CD4-positive, alpha-beta T cell (primary cell): Measurements from ENCODE around the gene OR2T10. TPM values are rescaled to one million over a fixed set of nuclear protein-coding genes. Genes with fewer than 3 reads are reported as not detected.

Experiments used
- ATAC-seq: fragments of 200-7000 bp; cut with Tn5 transposase; one replicate; pipeline ENCODE4 v1.10.0; 2022; ENCODE audit warnings: mild to moderate bottlenecking; ENCODE audit not compliant: poor library complexity
- CTCF ChIA-PET: fragments of 350-600 bp; sonication (Branson Sonifier 250); formaldehyde crosslinking; loops from one replicate; lab custom pipeline; 2021; ENCODE audit warnings: antibody characterized with exemption, inconsistent platforms; lab: Charles Lee
- POLR2A ChIA-PET: fragments of 350-600 bp; sonication (Branson Sonifier 250); formaldehyde crosslinking; loops from one replicate; lab custom pipeline; 2021; ENCODE audit warnings: antibody characterized with exemption, inconsistent platforms; lab: Charles Lee
- DNase-seq, 14 experiments: peaks; one replicate each; pipeline ENCODE4 v3.0.0-alpha.2; 2013 to 2020; ENCODE audit warnings: mixed read lengths in 2 of 14
- H3K27ac ChIP-seq, 2 donors: one replicate each; pipeline versions ENCODE4 v1.5.1 to v1.7.0; 2013; ENCODE audit warnings: low read length in 2 of 2, low read depth in 1 of 2, mild to moderate bottlenecking in 1 of 2
- H3K27me3 ChIP-seq, 2 experiments: 1 replicate in 1 of 2; 2 replicates in 1 of 2; pipeline versions ENCODE4 v1.6.1 to v1.7.0; 2013; ENCODE audit warnings: low read length in 2 of 2, control low read depth in 1 of 2, mild to moderate bottlenecking in 1 of 2, moderate library complexity in 1 of 2; ENCODE audit not compliant: insufficient read depth in 2 of 2, control insufficient read depth in 1 of 2
- H3K36me3 ChIP-seq: one replicate; pipeline ENCODE4 v1.6.1; 2013; ENCODE audit warnings: low read length, control low read depth; ENCODE audit not compliant: insufficient read depth
- H3K4me1 ChIP-seq: one replicate; pipeline ENCODE4 v1.6.1; 2013; ENCODE audit warnings: low read length, control low read depth; ENCODE audit not compliant: insufficient read depth
- H3K4me3 ChIP-seq: one replicate; pipeline ENCODE4 v1.5.1; 2013; ENCODE audit warnings: mild to moderate bottlenecking, low read length, moderate library complexity
- H3K9me3 ChIP-seq, 2 experiments: 1 replicate in 1 of 2; 2 replicates in 1 of 2; pipeline versions ENCODE4 v1.6.1 to v1.7.0; 2013; ENCODE audit warnings: low read length in 2 of 2, mild to moderate bottlenecking in 2 of 2, control low read depth in 1 of 2, moderate library complexity in 1 of 2; ENCODE audit not compliant: control insufficient read depth in 1 of 2, insufficient read depth in 1 of 2
- H3K27ac Mint-ChIP-seq: one replicate; pipeline ENCODE4 v1.8.0; 2020; ENCODE audit warnings: mixed read lengths
- H3K27me3 Mint-ChIP-seq: one replicate; pipeline ENCODE4 v1.8.0; 2021; ENCODE audit warnings: mixed read lengths
- H3K36me3 Mint-ChIP-seq: one replicate; pipeline ENCODE4 v1.8.0; 2021; ENCODE audit warnings: low read depth, mixed read lengths
- H3K4me1 Mint-ChIP-seq: one replicate; pipeline ENCODE4 v1.8.0; 2021; ENCODE audit warnings: low read depth, mixed read lengths
- H3K4me3 Mint-ChIP-seq: one replicate; pipeline ENCODE4 v1.8.0; 2020; ENCODE audit warnings: mild to moderate bottlenecking, mixed read lengths
- H3K9me3 Mint-ChIP-seq: one replicate; pipeline ENCODE4 v1.8.0; 2020; ENCODE audit warnings: mixed read lengths
- CTCF ChIP-seq: fragments of 200-600 bp; IDR thresholded peaks from one replicate; pipeline ENCODE4 v1.8.0; 2022; ENCODE audit warnings: antibody characterized with exemption, mild to moderate bottlenecking
- intact Hi-C, 2 experiments: fragments of 100-400 bp; cut with DNase I in 1 of 2; cut with micrococcal nuclease in 1 of 2; formaldehyde crosslinking; loops; one replicate each; pipeline versions ENCODE4 v1.15.1 to v1.9.0; 2023 to 2025; cut with DNase I, micrococcal nuclease
- total RNA-seq, 174 experiments: library from RNA in 2 of 174; stranded (reverse) in 2 of 174; gene quantifications; one replicate each; pipeline ENCODE4 v1.2.3 and lab custom pipeline; 2021 to 2026

Gene OR2T10
- total RNA-seq, 2 experiments from 2014 or later, result not detected

- H3K4me1 ChIP-seq, result no peaks in the 10 kb centered on the region
- Mint-ChIP-seq H3K36me3 (no peaks in the 10 kb centered on the region), H3K4me3 (no peak overlapping the region), H3K4me1 (no peaks in the 10 kb centered on the region), H3K27ac (no peak overlapping the region), H3K9me3 (no peaks in the 10 kb centered on the region), H3K27me3 (no peaks in the 10 kb centered on the region)
- CTCF ChIA-PET, result no interaction called here
- H3K4me3 ChIP-seq, result no peak overlapping the region
- intact Hi-C loops, result no loop called here
- no peak for ATAC-seq
- no peaks in the 10 kb centered on the region for H3K9me3 ChIP-seq
- POLR2A ChIA-PET, result interaction anchor here (0.9 kb wide), 1 partner anchor 10 kb away, joined by 3 read pairs; no protein-coding TSS in a partner anchor
- H3K27ac ChIP-seq, result no peak overlapping the region
- DNase-seq, result no peak
- no peaks in the 10 kb centered on the region for H3K36me3 ChIP-seq
- TF ChIP-seq CTCF, result no peak
- H3K27me3 ChIP-seq, result no peaks in the 10 kb centered on the region
Measured at GRCh38 chr1:248627971-248628844, 30.7 kb upstream of the OR2T10 start.

- Mint-ChIP-seq H3K4me3 (no peak overlapping the region), H3K9me3 (no peaks in the 10 kb centered on the region), H3K27me3 (no peaks in the 10 kb centered on the region), H3K36me3 (no peaks in the 10 kb centered on the region), H3K27ac (no peak overlapping the region), H3K4me1 (no peaks in the 10 kb centered on the region)
- no peaks in the 10 kb centered on the region for H3K9me3 ChIP-seq
- ChIA-PET POLR2A (no interaction called here), CTCF (no interaction called here)
- no peak overlapping the region for H3K4me3 ChIP-seq
- H3K27me3 ChIP-seq, result no peaks in the 10 kb centered on the region
- no peak for DNase-seq
- intact Hi-C loops, result no loop called here
- no peak for TF ChIP-seq CTCF
- no peaks in the 10 kb centered on the region for H3K36me3 ChIP-seq
- ATAC-seq, result no peak
- H3K4me1 ChIP-seq, result no peaks in the 10 kb centered on the region
- no peak overlapping the region for H3K27ac ChIP-seq
Measured at GRCh38 chr1:248625971-248626370, 28.5 kb upstream of the OR2T10 start.

- H3K9me3 ChIP-seq, result no peaks in the 10 kb centered on the region
- no peaks in the 10 kb centered on the region for H3K27me3 ChIP-seq
- ChIA-PET CTCF (no interaction called here), POLR2A (no interaction called here)
- no peak for DNase-seq
- no peak for TF ChIP-seq CTCF
- no peak overlapping the region for H3K4me3 ChIP-seq
- H3K27ac Mint-ChIP-seq, result no peak overlapping the region
- no peak overlapping the region for H3K4me3 Mint-ChIP-seq
- no peaks in the 10 kb centered on the region for H3K9me3 Mint-ChIP-seq
- no peaks in the 10 kb centered on the region for H3K36me3 Mint-ChIP-seq
- H3K27me3 Mint-ChIP-seq, result no peaks in the 10 kb centered on the region
- no peaks in the 10 kb centered on the region for H3K4me1 ChIP-seq
- ATAC-seq, result no peak
- H3K27ac ChIP-seq, result no peak overlapping the region
- intact Hi-C loops, result no loop called here
- H3K4me1 Mint-ChIP-seq, result no peaks in the 10 kb centered on the region
- H3K36me3 ChIP-seq, result no peaks in the 10 kb centered on the region
Measured at GRCh38 chr1:248625166-248625565, 27.7 kb upstream of the OR2T10 start.
